GM21423 (cell line): ENCODE results near the gene TTC27.
"Not testable (repeated sequence)": the region's sequence is repeated elsewhere in the genome, so short reads cannot be mapped to it uniquely, and the experiment has no call there.

Experiments
- ATAC-seq: cut with Tn5 transposase; IDR thresholded peaks from one replicate; pipeline ENCODE4 v1.9.1; 2021; ENCODE audit warnings: mild to moderate bottlenecking, moderate library complexity; ENCODE audit not compliant: unreplicated experiment

TTC27 gene

GRCh38 chr2:32844253-32844652 lies 216.4 kb downstream of the TTC27 start:
- no peak for ATAC-seq

DNA sequence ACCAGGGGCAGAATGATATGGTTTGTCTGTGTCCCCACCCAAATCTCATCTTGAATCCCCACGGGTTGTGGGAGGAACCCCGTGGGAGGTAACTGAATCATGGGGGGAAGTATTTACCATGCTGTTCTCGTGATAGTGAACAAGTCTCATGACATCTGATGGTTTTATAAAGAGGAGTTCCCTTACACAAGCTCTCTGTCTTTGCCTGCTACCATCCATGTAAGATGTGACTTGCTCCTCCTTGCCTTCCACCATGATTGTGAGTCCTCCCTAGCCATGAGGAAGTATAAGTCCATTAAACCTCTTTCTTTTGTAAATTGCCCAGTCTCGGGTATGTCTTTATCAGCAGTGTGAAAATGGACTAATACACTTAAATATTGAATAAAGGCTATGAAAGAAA lies 218.4 kb downstream of the TTC27 start:
- ATAC-seq: not testable (repeated sequence)

DNA sequence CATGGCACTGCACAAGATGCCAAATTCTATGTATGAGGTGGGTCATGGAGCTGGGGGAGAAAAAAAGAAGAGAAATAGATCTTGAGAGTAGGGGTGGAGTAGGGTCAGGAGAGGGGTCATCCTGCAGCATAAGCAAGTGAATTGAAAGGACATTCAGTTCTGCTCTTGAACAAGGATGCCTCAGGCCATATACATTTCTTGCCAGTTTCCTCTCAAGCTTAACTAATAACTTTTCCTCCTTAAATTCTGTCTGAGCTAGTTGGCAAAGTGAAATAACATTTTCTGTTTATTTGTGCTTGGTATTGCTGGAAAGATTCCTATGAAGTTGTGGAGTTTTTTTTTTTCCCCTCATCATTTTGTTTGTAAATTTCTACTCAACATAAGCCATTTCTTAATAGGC lies 219.9 kb downstream of the TTC27 start:
- no peak for ATAC-seq

DNA sequence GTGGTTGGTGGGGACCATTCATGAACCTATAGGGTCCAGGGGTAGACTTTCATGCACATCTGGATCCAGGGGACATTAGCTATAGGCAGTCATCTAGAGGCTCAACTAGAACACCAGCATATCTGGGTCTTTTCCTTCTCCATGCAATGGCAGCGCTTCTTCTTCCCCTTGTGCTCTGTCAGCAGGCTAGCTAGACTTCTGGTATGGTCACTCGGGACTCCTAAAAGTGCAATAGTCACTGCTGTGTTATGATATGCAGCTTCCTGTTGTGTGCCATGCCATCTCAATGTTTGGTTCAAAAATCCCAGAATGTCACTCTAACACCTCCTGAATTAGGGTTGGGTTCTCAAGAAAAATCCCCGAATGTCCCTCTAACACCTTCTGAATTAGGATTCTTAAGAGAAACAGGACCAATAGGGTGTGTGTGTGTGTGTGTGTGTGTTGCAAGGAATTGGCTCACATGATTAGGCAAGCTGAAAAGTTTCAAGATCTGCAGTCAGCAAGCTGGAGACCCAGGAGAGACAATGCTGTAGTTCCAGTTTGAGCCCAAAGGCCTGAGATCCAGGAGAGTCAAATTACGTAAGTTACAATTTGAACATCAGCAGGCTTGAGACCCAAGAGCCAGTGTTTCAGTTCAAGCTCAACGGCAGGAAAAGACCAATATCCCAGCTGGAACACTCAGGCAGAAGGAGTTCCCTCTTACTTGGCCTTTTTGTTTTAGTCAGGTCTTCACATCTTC lies 221.8 kb downstream of the TTC27 start:
- no peak for ATAC-seq

DNA sequence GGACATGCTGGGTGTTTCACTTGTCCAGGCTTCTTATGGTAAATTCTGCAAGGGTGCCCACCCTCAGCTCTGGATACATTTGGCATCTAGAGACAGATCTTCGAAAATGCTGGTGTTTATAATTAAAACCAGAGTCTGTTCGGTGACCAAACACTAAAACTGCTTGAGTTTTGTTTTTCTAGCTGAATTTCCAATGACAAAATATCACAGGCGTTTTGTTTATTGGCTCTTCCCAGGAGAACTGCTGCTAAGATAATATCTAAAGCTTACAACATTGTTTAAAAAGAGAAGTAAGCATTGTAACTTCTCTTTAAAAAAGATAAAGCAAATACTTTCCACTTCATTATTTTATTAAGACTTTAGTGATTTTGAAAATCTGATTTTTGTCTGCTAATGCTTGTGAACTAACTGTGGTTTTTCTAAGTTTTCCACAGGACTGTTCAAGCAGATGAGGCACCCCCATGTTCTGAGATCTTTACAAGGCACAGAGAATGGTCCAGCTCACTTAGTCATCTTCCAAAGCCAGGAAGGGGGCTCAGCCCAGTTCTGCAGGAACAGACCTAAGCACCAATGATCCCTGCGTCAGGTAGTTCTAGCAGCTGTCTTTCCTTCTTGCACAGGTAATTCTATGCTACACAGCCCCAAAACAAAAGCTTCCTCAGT lies 224.1 kb downstream of the TTC27 start:
- ATAC-seq: no peak

DNA sequence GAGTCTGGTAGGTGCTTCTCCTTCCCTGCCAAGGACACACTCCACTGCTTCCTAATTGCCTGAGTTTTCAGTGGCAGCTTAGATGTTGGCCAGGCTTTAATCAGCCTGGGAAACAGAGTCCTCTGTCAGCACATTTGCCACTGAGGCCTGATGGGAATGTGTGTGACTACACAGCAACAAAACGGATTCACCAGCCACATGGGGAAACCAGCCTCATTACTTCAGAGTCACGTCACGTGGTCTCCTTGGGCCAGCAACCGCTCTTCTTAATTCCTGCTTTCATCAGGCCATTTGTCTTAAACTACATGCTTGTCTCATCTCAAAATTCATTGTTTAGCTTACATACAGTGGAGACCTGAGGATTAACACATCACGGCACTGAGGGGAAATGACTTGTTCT lies 225.0 kb downstream of the TTC27 start:
- no peak for ATAC-seq

DNA sequence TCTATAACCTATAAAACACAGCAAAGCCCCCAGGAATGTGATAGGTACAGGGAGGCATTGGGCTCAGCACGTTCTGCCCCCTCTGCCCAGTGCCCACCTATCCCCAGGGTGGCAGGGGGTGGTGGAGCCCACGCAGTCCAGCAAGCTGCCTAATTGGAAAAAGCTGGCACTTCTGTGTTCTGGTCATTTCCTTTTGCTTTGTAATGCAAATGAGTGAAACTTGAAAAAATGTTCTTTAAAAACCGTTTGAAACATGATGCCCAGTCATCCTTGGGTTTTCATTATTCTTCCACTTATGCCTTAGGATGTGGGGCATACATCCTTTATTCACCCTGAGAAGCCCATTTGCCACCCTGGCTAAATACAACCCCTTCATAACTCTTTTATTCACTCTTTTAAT lies 229.0 kb downstream of the TTC27 start:
- ATAC-seq: no peak

- ATAC-seq: no peak
These were observed 230.9 kb downstream of the TTC27 start for GRCh38 chr2:32858713-32859112.

GRCh38 chr2:32860385-32860784 lies 232.5 kb downstream of the TTC27 start:
- no peak for ATAC-seq

DNA sequence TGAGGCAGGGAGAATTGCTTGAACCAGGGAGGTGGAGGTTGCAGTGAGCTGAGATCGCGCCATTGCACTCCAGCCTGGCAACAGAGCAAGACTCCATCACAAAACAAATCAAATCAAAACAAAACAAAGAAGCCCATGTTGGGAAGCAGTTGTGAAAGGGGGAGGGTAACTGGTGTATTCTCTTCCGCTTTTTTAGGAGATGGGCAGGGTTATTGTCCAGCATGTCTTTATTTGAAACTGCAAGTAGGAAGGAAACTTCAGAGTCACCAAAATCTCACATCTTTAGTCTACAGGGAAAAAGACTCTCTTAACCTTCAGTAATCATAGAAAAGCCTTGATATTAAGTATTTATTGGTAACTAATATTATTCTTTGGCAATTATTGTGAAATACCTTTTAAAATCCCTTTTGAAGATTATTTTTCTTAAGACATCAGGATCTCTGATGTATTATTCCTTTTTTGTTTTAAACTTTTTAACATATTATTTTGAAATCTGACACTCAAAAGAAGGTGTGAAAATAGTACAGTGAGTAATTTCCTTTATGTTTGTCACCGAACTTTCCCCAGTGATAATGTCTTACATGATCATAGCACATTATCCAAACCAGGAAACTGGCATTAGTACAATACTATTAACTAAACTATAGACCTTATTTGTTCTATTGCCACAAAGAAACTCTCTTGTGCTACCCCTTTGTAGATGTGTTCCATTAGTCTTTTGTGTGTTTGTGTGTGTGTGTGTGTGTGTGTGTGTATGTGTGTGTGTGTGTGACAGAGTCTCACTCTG lies 234.6 kb downstream of the TTC27 start:
- no peak for ATAC-seq

DNA sequence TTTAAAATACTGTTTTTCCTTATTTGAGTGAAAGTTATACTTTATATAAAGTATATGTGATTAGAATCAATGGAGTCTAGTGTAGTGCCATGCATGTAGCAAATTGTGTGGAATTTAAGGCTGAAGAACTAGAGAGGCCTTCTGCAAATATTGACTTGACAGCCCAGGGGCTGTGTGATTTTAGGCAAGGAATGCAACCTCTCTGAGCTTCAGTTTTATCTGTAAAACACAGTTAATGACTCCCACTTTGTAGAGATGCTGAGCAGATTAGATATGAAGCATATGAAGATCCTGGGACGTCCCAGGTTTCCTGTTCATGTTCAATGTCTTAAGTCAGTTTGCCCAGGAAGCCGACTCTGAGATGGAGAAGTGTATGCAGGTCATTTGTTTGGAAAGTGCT lies 235.5 kb downstream of the TTC27 start:
- ATAC-seq: no peak

DNA sequence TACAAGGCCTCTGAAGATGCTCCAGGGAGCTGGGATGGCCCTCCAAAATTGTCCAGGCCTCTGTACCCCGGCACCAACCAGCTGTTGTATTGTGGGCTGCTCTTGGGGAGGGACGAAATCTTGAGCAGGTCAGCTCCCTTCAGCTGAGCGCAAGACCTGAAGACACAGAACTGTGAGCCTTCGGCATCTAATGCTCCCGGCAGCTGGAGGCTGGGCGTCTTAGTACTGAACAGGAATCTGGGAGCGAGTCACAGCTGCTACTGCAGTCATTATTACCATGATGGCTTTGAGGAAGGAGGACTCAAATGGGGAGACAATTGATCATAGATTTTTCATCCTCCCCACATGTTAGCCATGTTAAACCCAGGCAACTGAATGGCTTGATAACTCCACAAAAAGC lies 236.0 kb downstream of the TTC27 start:
- no peak for ATAC-seq

- no peak for ATAC-seq
These were observed 236.7 kb downstream of the TTC27 start for GRCh38 chr2:32864334-32865111.

DNA sequence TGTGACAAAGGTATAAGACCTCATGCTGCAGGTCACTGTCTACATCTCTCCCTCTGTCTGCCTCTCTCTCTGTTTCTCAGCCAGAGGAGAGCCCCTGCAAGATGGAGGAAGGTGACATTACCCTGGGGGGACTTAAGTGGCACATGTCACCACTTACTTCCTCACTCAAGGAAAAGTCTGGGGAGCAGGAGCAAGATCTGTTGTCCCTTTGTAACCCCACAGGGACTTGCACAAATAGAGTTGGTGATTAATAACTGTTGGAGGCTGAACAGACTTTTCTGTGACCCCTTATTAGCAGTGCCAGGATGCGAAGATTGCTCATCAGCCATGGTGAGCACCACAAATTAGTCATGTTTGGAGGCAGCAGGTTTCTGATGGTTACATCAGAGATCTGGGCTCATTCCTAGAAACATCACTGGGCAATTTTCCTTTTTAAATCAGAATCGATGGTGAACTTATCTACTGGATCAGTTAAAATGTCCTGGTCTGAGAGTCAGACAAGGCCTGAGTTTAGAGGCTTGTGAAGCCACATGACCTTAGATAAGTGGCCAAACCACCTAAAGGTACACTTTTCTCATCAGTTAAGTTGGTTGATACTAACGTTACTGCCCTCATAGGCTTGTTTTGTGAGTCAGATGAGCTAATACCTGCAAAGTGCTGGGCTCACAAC lies 237.7 kb downstream of the TTC27 start:
- no peak for ATAC-seq

GRCh38 chr2:32866462-32866861 lies 238.6 kb downstream of the TTC27 start:
- ATAC-seq: not testable (repeated sequence)
